CD4-positive, alpha-beta T cell treated with Interleukin-15 for 4 hours (primary cell): Measurements from ENCODE around the gene COA8.

ENCODE experiments used
- DNase-seq: peaks from one replicate; pipeline ENCODE4 v3.0.0-alpha.2; 2020; ENCODE audit warnings: low spot score

The COA8 gene

GRCh38 chr14:103526247-103526913, 36.4 kb upstream of the COA8 start:
- DNase-seq = no peak

GRCh38 chr14:103526914-103527248, 35.9 kb upstream of the COA8 start:
- DNase-seq = no peak

DNA sequence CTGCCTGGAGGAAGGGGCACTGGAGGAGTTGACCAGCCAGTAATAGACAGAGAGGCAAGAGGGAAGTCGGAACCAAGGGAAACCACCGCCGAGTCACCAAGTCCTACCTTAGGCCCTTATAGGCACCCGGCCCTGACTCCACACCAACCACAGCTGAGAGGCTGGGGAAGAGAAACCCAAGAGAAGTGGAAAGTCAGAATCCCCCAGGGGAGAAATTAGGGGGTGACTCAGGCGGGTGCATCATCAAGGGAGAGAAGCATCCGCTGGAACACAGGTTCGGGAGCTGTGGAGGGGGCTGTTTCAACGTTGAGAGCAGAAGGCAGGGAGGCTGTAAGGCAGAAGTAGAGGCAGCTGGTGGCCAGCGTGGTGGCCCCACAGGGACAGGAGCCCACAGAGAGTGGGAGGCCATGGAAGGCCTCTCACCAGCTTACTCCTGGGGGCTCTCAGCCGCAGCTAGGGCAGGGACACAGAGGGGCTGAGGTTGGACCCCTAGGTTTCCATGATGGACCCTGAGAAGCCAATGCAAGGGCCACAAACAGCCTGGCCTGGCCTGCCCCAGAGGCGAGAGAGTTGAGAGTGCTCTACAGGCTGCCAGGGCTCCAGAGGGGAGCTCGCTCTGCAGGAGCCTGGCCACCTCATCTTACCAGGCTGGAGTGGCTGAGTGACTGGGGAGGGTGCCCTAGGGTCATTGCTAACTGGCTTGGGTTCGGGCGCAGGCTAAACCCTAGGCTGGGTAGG, 35.2 kb upstream of the COA8 start:
- DNase-seq = peak; percentile 20

DNA sequence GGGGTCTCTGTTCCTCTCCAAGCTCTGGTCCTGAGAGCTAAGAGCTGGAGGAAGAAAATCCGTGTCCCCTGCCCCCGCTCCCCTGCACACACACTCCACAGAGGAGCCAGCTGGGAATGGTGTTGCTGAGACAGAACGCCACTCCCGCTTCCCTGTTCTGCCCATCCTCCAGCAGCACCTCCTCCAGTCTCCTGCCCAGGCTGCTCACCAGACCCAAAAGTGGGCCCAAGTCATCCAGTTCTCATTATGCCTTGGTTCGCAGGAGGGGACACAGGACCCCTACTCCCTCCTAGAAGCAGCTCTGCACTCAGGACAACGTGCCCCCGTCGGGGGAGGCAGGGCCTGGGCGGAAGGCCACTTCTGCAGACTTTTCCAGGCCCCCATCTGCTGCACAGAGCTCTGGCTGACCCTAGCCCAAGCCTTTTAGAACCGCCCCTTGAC, 34.6 kb upstream of the COA8 start:
- DNase-seq = no peak

DNA sequence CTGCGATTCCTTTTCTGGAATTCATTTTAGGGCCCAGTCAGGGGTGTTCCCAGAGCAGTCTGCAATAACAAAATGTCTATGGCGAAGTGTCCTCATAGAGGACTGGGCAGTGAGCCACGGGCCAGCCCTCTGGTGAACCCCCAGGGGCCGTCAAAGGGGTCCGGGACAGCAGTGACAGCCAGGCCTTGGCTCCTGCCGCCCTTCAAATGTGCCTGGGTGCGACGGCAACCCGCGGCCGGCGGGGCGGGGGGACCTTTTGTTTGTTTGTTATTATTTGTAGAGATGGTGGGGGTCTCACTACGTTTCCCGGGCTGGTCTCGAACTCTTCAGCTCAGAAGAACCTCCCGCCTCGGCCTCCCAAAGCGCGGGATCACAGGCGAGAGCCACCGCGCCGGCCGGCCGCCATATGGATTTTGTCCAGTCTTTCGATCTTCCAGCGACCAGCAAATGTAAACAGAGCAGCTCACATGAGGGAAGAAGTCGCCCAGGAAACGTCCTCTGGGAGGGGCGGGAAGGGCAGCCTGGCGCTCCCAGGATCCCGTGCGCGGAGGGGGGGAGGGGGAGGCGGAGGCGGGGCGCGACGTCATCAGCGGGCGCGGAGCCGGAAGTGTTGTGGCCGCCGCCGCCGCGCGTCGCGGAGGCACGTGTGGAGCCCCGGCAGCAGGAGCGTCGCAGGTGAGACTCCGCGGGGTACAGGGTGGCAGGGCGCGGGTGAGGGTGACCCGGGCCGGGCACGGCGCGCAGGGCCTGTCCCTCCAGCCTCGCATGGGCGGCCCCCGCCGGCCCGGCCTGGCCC, 34.0 kb upstream of the COA8 start, which contains the start of gene TRMT61A:
Gene TRMT61A (plus strand): TSS at position 610 of the 796 bp plus-strand sequence. CDS start 783 bp downstream, outside the sequence.
- peak; percentile 73 for DNase-seq

DNA sequence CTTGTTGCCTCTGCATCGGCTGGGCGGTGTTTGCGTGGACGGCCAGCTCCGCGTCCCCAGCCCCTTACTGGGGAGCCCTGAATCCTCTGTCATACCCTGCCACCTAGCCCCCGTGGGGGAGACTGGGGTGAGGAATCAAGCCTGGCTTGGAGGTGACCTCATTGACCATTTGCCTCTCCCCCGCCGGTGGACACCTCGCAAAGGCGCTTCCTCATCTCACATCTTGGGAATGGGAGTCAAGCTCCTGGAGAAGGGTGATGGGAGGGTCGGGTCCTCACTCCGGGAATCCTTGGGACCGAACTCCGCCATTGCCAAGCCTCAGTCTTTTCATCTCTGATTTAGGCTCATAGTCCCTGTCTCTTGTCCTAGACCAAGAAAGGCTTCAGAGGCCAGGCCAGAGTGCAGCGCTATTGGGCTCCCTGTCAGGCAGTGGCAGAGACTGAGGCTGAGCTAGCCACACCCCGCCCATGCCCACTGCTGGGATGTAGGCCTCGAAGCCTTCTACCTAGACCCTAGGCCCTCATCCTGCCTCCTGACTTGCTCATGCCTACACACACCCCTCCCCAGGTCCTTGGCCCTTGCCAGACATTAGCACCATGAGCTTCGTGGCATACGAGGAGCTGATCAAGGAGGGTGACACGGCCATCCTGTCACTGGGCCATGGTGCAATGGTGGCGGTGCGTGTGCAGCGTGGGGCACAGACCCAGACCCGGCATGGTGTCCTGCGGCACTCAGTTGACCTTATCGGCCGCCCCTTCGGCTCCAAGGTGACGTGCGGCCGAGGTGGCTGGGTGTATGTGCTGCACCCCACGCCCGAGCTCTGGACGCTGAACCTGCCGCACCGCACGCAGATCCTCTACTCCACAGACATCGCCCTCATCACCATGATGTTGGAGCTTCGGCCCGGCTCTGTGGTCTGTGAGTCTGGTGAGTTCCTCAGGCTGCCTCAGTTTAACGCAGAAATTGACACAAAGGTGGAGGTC, 33.1 kb upstream of the COA8 start:
- DNase-seq = no peak

- DNase-seq = no peak
Observed at GRCh38 chr14:103530390-103530789, 32.4 kb upstream of the COA8 start.

- DNase-seq = no peak
Observed at GRCh38 chr14:103530831-103531230, 31.9 kb upstream of the COA8 start.

DNA sequence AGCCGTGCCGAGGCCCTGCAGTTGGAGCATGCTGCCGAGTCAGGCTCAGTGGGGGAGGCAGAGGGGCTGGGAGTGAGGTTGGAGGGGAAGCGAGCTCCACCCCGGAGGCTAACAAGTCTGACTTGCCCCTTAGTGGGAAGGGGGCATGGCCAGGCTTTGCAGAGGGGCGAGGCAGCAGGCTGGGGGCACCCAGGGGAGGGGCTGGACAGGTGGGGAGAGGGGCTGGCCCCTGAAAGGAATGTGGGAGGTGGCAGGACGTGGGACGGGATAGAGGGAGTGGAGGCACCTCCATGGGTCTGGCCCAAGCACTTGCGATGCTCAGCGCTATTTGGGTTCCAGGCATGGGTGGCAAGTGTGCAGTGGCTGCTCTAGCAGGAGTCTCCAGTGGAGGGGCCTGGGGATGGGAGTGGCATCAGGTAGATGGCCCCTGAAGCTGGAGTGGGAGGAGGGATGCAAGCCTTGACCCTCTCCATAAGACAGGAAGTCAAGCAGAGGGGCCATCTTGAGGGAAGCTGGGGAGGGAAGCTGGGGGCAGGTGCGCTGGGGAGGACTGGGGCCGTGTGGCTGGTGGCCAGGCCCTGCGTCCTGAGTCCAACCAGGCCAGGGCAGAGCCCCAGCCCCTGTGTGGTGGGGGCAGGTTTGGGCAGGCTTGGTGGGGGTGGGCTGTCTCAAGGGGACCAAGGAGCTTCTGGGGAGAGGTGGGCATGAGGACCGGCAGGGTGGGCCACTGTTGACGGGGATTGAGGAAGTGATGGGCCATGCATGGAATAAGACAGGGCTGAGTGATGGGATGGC, 31.1 kb upstream of the COA8 start:
- DNase-seq = no peak

GRCh38 chr14:103532216-103533136, 30.3 kb upstream of the COA8 start:
- no peak for DNase-seq

- DNase-seq = no peak
Observed at GRCh38 chr14:103533137-103533998, 29.4 kb upstream of the COA8 start.

GRCh38 chr14:103533999-103534575, 28.7 kb upstream of the COA8 start:
- no peak for DNase-seq

DNA sequence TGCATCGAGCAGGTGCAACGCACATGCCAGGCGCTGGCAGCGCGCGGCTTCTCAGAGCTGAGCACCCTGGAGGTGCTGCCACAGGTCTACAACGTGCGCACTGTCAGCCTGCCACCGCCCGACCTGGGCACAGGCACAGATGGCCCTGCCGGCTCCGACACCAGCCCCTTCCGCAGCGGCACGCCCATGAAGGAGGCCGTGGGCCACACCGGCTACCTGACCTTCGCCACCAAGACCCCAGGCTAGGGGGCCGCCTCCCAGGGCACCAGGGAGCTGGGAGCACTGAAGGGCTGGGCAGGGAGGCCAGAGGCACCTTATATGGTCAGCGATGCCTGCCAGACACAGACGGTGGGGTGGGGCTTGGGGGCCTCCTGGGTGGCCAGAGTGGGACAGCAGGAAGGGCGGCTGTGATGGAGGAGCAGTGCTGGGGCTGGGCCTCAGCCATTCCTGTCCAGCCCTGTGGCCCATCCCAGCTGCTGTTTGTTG, 28.1 kb upstream of the COA8 start:
- no peak for DNase-seq

DNA sequence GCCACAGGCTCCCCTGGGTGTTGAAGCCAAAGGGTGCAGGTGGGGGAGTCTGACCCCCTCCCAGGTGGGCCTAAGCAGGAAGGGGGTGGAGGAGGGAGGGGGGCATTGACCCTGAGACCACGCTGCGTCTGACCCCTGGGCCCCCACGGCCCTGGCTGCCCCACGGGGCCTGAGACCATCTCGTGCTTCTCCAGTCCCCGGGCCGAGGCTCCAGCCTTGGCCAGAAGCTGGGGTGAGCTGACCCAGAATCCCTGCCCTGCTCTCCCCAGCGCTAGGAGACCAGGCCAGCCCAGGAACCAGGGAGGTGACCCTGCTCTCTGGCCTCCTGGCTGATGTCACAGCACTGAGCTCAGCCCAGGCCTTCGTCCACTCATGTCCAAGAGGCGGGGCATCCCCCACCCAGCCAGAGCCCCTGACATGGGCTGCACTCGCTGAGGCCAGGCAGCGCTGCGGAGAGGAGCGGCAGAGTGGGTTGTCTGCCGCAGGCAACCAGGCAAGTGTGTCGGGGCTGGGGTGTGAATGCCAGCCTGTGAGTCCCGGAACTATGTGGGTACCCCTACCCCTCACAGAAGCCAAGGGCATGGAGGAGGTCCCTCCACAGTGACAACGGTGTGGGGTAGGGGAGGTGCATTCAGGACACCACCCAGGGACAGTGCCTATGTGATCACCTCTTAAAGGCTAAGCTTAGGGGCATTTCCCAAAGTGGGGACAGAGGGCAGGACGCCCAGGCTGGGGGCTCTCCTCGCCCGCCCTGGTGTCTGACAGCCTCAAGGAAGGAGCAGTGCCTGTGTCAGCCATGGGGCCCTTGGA, 27.5 kb upstream of the COA8 start:
- no peak for DNase-seq

DNA sequence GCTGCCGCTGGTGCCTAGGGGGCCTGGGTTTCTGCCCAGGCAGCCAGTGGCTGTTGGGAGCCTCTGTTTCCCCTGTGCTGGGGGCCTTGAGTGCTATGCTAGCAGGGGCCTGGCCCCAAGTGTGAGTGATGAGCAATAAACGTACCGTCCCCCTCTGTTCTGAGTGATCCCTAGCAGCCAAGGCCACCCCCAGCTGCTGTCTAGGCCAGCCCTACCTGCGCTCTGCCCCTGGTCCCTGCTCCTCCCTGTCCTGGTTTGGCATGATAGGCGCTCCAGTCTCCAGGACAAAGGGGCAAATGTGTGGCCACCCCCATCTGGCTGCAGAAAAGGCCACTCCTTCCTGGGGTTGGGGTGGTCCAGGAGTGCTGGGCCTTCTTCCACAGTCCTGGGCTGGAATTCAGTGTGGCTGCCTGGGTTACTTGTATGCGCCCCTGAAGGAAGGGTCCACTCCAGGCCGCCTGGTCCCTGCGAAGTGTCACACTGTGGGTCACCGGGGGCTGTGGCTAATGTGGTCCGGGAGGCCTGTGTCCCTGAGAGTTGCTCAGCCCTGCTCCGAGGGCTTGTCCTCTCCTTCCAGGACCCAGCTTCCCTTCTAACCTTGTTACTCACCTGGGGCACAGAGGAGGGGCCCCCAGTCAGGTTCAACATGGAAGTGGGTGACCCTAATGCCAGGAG, 26.7 kb upstream of the COA8 start:
- DNase-seq = no peak

GRCh38 chr14:103536693-103537092, 26.1 kb upstream of the COA8 start:
- DNase-seq = no peak
